NCI-H2029 treated with DMSO at 0.1 percent for 48 hours (cell line): ENCODE data around the gene MEPE.

Source experiments
- DNase-seq: peaks from one replicate; lab custom pipeline; 2025; lab: John Stamatoyannopoulos, UW

Gene MEPE

DNA sequence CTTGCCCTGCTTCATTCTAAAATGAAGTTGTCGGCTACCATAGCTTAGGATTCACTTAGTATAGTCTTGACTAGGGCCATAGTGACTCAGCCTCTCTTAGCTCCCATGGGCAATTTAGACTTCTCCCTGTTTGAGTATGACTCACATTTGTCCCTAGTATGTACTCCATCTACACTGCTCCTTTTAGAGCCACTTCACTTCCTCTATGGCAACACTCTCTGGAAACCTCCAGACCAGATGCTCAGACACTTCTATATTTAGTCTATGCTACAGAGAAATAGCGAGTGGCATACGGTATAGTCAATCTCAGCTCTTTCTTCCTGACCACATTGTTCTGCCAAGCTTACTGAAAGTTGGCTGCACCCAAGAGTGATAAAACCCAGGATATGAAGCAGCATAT, 11.2 kb downstream of the MEPE start:
- DNase-seq: no peak

- DNase-seq: no peak
Observed at GRCh38 chr4:87844452-87844851, 11.7 kb downstream of the MEPE start.

GRCh38 chr4:87846226-87846625, 13.5 kb downstream of the MEPE start:
- DNase-seq: no peak

GRCh38 chr4:87848622-87849351, 16.0 kb downstream of the MEPE start:
- DNase-seq: peak; percentile 25

- no peak for DNase-seq
Observed at GRCh38 chr4:87849612-87850011, 16.8 kb downstream of the MEPE start.

DNA sequence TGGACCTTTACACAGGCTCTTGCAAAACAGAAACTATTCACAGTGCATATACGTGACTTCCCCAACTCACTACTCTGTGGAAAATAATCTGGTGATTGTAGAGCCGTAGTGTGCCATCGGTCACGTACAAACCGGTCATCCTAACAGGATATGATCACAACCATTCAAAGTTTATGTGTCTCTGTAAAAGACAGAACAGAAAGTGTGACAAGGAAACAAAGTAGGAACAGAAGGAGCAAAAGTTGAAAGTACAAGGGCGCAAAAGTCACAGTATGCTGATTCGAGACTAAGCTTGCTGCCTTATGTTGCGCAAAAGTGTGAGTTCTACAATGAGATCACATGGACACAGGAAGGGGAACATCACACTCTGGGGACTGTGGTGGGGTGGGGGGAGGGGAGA, 18.6 kb downstream of the MEPE start:
- DNase-seq: no peak

- no peak for DNase-seq
Observed at GRCh38 chr4:87851953-87852352, 19.2 kb downstream of the MEPE start.

- peak; percentile 30 for DNase-seq
Observed at GRCh38 chr4:87853108-87853507, 20.3 kb downstream of the MEPE start.

- DNase-seq: no peak
Observed at GRCh38 chr4:87853891-87854290, 21.1 kb downstream of the MEPE start.

DNA sequence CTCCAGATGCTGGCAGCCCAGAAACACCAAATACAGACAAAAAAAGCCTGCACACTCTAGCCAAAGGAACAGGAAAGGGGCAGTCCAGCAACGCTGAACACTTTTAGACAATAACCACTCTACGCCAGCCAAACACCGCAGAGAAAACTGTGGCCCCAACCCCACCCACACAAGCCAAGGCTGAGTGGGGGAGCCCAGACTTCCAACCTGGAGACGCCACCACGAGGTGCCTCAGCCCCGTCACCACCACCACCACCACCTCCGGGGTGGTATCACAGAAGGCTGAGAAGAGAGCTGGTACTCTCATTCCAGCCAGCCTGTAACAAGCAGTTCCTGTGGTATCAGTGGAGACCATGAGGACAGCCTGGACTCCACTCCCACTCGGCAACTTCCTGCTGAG, 22.8 kb downstream of the MEPE start:
- DNase-seq: no peak

DNA sequence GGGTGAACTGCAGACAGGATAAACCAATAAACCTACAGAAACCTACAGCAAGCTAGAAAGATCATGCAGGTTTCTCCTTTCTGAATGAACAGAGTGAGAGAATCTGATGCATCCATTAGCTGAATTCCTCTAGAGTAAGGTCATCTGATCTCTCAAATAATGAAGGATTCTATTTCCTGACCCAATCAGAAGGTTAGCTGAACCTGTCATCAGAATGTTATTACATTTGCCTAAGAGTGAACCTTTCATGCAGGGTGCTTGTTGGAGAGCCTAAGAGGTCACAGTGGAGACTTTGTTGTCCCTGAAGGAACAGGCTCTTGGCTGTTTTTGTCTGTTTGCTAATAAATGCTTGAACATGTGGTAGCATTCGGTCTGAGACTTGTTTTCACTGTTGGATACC, 24.0 kb downstream of the MEPE start:
- no peak for DNase-seq

- no peak for DNase-seq
Observed at GRCh38 chr4:87857789-87858188, 25.0 kb downstream of the MEPE start.

GRCh38 chr4:87862236-87862635, 29.5 kb downstream of the MEPE start:
- no peak for DNase-seq

GRCh38 chr4:87863486-87863885, 30.7 kb downstream of the MEPE start:
- DNase-seq: no peak

- DNase-seq: no peak
Observed at GRCh38 chr4:87864321-87864720, 31.6 kb downstream of the MEPE start.

GRCh38 chr4:87865288-87865687, 32.5 kb downstream of the MEPE start:
- peak; percentile 34 for DNase-seq

- no peak for DNase-seq
Observed at GRCh38 chr4:87865960-87866598, 33.3 kb downstream of the MEPE start.

DNA sequence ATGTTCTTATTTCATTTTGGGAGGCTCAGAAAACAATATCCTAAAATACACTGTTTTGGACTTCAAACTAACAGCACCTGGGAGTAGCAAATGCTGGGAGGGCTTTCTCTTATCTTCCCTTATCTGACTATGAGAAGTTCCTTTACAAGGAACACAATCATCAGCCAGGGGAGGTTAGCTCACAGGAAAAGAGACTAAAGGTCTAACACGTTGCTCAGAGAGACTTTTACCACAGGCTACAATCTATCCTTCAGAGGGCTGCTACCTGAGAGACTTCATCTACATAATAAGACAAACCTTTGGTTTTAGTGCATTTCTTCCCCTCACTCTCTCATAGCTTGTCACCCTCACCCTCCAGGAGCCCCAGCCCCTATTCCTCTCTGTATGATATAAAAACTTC, 35.8 kb downstream of the MEPE start:
- no peak for DNase-seq

DNA sequence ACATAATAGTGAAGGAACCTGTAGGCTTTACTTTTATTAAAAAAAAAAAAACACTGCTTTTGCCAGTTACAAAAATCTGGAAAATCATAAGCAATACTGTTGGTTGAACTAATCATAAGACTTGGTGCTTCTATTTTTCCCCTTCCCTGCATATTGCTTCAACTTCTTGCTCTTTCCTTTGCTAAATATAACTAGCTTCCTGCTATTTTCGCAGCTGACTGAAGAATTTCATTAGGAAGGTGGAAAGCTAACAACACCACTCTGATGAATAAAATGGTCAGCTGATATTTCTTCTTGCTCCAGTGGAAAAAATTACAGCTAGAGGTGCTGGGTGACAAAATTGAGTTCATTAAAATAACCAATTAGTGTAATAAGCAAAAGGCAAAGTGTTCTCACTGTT, 39.3 kb downstream of the MEPE start:
- no peak for DNase-seq

DNA sequence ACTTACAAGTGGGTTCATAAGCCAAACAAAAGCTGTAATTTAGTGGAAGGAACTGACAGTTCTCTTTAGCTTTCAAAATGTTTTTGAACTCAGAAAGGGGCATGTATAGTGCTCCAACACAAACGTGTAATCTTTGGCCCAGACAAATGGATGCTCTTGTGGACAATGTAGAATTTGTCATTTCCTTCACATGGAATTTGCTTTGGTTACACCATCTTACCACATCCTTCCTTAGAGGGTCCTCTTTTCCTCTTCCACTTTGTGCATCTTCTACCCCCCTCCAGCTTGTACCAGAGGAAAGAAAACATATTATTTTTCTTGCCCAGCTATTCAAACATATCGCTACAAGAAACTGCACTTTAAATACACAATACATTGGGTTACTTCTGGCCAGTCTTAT, 42.4 kb downstream of the MEPE start:
- no peak for DNase-seq

DNA sequence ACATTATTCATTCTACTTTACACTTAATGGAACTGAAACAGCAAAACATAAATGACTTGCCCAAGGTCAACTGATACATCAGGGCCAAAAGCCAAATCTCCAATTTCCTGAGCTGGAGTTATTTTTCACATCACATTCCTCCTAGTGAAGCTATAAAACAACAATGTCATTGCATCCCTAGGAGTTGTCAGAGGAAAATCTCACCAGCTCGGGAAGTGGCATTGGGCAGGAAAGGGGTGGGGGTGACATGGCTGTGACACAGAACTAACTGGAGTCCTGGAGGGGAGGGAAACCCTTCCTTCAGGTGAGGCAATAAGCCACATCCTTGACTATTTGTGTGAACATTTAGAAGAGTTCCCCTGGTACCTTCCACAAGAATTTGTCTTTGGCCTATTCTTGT, 47.3 kb downstream of the MEPE start:
- DNase-seq: no peak

DNA sequence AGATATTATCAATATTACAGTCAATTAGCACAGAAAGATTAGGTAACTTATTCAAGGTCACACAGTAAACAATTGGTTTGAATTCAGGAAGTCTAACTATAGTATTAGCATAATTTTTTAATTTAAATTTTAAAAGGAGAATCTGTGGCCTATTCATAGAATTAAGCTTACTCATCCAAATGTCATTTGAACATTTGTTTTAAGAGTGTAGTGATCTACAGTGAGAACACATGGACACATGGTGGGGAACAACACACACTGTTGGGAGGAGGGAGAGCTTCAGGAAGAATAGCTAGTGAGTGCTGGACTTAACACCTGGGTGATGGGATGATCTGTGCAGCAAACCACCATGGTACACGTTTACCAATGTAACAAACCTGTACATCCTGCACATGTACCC, 48.3 kb downstream of the MEPE start:
- no peak for DNase-seq

GRCh38 chr4:87882321-87882720, 49.6 kb downstream of the MEPE start:
- DNase-seq: no peak

DNA sequence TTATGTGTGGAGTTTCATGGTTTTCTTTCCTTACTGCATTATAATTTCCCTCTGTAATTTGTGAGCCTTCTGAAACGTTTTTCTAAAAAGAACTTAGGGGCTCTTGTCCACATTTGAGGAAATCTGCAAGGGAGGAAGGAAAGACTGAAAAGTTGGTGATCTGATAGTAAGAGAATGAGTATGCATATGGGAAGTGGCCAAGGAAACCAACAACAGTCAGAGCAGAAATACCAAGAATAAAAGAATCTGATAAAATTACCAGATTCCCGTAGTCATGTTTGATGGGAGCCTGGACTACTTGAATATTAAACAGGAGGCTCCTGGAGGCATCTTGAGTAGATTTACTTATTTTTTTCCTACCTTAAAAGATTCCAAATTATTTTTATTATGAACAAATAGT, 50.1 kb downstream of the MEPE start:
- no peak for DNase-seq
